Measurements from ENCODE around the gene CAMSAP3. TPM values are rescaled to one million over a fixed set of nuclear protein-coding genes. Genes with fewer than 3 reads are reported as not detected.

The CAMSAP3 gene
- total and polyA plus RNA-seq, 10 of the 15 experiments (the other 5 are each of a cell fraction or from before 2014, with no cell fraction given) = 0.03 to 6.3 (median 0.72) TPM

GRCh38 chr19:7629347-7630054 is 33.8 kb downstream of the CAMSAP3 start, which contains the start of the genes PET100 and XAB2 (continued):
- TF ChIP-seq NR2F1 (conservative IDR thresholded peaks at IDR 0.05) (no peak), HCFC1 (IDR thresholded peaks at IDR 0.05; ENCODE audit: low read length) (peak; percentile 77), E2F4 (IDR thresholded peaks at IDR 0.05; ENCODE audit: low read depth, low read length) (peak; percentile 64; the same call in 1 of the 2 replicates), POU2F2 (IDR thresholded peaks at IDR 0.05; ENCODE audit: borderline replicate concordance, low read depth, low read length) (no peak; the same call in 2 of the 3 replicates), MXI1 (IDR thresholded peaks at IDR 0.05; ENCODE audit: low read depth, low read length) (peak; percentile 90), MEF2B (IDR thresholded peaks at IDR 0.05; ENCODE audit: partially characterized antibody, poor library complexity, severe bottlenecking) (no peak), EED (IDR thresholded peaks at IDR 0.05; ENCODE audit: low read depth) (no peak), NFXL1 (IDR thresholded peaks at IDR 0.05; ENCODE audit: borderline replicate concordance) (no peak), SIX5 (IDR thresholded peaks at IDR 0.05; ENCODE audit: low read depth, low read length, severe bottlenecking) (peak; percentile 61), ZNF384 (IDR thresholded peaks at IDR 0.05; ENCODE audit: borderline replicate concordance, low read depth, low read length) (no peak), CTCF (IDR thresholded peaks at IDR 0.05 in 2 of 3, conservative IDR thresholded peaks at IDR 0.05 in 1 of 3; ENCODE audit: control insufficient read depth in 2 of 3, extremely low read depth in 1 of 3, insufficient read depth in 1 of 3, low read depth in 3 of 3, low read length in 3 of 3) (no peak), GATAD2B (conservative IDR thresholded peaks at IDR 0.05; ENCODE audit: low read depth) (0 out of 2 replicates have a peak, but pooled peaks have one; percentile 52), MYC (IDR thresholded peaks at IDR 0.05; ENCODE audit: insufficient read depth, insufficient read length, insufficient replicate concordance, low read length, severe bottlenecking) (no peak), WRNIP1 (IDR thresholded peaks at IDR 0.05; ENCODE audit: borderline replicate concordance, low read depth, low read length) (no peak), BMI1 (IDR thresholded peaks at IDR 0.05; ENCODE audit: borderline replicate concordance) (no peak), RELA (IDR thresholded peaks at IDR 0.05; ENCODE audit: borderline replicate concordance, partially characterized antibody) (no peak)
- TF ChIP-seq, protein P1, sequence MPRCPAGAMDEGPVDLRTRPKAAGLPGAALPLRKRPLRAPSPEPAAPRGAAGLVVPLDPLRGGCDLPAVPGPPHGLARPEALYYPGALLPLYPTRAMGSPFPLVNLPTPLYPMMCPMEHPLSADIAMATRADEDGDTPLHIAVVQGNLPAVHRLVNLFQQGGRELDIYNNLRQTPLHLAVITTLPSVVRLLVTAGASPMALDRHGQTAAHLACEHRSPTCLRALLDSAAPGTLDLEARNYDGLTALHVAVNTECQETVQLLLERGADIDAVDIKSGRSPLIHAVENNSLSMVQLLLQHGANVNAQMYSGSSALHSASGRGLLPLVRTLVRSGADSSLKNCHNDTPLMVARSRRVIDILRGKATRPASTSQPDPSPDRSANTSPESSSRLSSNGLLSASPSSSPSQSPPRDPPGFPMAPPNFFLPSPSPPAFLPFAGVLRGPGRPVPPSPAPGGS (IDR thresholded peaks at IDR 0.05; ENCODE audit: borderline replicate concordance, insufficient read depth, low read depth, low read length, poor library complexity, severe bottlenecking) = no peak
- TF ChIP-seq, protein P2, sequence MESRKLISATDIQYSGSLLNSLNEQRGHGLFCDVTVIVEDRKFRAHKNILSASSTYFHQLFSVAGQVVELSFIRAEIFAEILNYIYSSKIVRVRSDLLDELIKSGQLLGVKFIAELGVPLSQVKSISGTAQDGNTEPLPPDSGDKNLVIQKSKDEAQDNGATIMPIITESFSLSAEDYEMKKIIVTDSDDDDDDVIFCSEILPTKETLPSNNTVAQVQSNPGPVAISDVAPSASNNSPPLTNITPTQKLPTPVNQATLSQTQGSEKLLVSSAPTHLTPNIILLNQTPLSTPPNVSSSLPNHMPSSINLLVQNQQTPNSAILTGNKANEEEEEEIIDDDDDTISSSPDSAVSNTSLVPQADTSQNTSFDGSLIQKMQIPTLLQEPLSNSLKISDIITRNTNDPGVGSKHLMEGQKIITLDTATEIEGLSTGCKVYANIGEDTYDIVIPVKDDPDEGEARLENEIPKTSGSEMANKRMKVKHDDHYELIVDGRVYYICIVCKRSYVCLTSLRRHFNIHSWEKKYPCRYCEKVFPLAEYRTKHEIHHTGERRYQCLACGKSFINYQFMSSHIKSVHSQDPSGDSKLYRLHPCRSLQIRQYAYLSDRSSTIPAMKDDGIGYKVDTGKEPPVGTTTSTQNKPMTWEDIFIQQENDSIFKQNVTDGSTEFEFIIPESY (IDR thresholded peaks at IDR 0.05) = no peak
- TF ChIP-seq, protein P3, sequence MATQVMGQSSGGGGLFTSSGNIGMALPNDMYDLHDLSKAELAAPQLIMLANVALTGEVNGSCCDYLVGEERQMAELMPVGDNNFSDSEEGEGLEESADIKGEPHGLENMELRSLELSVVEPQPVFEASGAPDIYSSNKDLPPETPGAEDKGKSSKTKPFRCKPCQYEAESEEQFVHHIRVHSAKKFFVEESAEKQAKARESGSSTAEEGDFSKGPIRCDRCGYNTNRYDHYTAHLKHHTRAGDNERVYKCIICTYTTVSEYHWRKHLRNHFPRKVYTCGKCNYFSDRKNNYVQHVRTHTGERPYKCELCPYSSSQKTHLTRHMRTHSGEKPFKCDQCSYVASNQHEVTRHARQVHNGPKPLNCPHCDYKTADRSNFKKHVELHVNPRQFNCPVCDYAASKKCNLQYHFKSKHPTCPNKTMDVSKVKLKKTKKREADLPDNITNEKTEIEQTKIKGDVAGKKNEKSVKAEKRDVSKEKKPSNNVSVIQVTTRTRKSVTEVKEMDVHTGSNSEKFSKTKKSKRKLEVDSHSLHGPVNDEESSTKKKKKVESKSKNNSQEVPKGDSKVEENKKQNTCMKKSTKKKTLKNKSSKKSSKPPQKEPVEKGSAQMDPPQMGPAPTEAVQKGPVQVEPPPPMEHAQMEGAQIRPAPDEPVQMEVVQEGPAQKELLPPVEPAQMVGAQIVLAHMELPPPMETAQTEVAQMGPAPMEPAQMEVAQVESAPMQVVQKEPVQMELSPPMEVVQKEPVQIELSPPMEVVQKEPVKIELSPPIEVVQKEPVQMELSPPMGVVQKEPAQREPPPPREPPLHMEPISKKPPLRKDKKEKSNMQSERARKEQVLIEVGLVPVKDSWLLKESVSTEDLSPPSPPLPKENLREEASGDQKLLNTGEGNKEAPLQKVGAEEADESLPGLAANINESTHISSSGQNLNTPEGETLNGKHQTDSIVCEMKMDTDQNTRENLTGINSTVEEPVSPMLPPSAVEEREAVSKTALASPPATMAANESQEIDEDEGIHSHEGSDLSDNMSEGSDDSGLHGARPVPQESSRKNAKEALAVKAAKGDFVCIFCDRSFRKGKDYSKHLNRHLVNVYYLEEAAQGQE (IDR thresholded peaks at IDR 0.05; ENCODE audit: low read depth, low read length) = peak; percentile 26; the same call in 1 of the 2 replicates
